ENCODE results near the gene ASIC4. TPM values are rescaled to one million over a fixed set of nuclear protein-coding genes. Genes with fewer than 3 reads are reported as not detected.

The ASIC4 gene
- total RNA-seq, 1 experiment from 2014 or later: 0.79 TPM

- Mint-ChIP-seq H3K27me3 (ENCODE audit: low read depth) (peaks cover 68% of the 10 kb centered on the region), H3K36me3 (no peaks in the 10 kb centered on the region), H3K27ac (no peak overlapping the region), H3K9me3 (no peaks in the 10 kb centered on the region), H3K4me1 (peaks cover 51% of the 10 kb centered on the region), H3K4me3 (no peak overlapping the region)
- POLR2A ChIA-PET: interaction anchor here (1.0 to 2.9 kb wide), 2 partner anchors 14 to 21 kb away, joined by 5 to 8 read pairs; partner anchors contain the start of gene GMPPA
- DNase-seq (ENCODE audit: low spot score) (no peak), ATAC-seq (no peak)
- CTCF ChIA-PET: interaction anchor here (0.6 to 41.3 kb wide), 8 partner anchors 8 to 126 kb away, joined by 3 to 2316 read pairs (median 6); partner anchors contain the start of gene GMPPA
- TF ChIP-seq ZNF416 (CRISPR knock-in tag; IDR thresholded peaks at IDR 0.05) (no peak), ZSCAN18 (CRISPR knock-in tag; IDR thresholded peaks at IDR 0.05) (no peak), KAT7 (CRISPR knock-in tag; IDR thresholded peaks at IDR 0.05; ENCODE audit: borderline replicate concordance) (no peak)
Observed at GRCh38 chr2:219512524-219513216, 1.6 kb upstream of the ASIC4 start.

DNA sequence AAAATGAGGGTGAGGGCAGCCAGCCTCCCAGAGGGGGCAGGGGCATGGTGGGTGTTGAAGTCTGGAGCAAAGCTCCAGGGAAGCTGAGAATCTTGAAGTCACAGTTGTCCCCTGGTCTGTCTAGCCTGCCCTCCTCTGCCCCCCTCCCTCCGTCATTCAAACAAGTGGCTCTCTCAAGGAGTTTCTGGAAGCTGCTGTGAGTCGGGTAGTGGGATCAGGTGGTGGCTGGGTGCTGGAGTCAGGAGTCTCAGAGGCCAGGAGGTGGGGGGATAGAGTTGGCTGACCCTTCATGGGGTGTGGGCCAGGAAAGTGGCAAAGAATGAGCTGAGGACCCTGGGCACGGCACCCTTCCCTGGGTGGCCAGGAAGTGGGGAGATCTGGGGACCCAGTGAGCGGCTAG, 495 bp upstream of the ASIC4 start:
- Mint-ChIP-seq H3K36me3 (no peaks in the 10 kb centered on the region), H3K9me3 (no peaks in the 10 kb centered on the region), H3K4me1 (peaks cover 52% of the 10 kb centered on the region), H3K4me3 (peak overlapping the region; percentile 59), H3K27me3 (ENCODE audit: low read depth) (peaks cover 73% of the 10 kb centered on the region), H3K27ac (no peak overlapping the region)
- DNase-seq (ENCODE audit: low spot score) (no peak), ATAC-seq (no peak)
- TF ChIP-seq, protein P1, sequence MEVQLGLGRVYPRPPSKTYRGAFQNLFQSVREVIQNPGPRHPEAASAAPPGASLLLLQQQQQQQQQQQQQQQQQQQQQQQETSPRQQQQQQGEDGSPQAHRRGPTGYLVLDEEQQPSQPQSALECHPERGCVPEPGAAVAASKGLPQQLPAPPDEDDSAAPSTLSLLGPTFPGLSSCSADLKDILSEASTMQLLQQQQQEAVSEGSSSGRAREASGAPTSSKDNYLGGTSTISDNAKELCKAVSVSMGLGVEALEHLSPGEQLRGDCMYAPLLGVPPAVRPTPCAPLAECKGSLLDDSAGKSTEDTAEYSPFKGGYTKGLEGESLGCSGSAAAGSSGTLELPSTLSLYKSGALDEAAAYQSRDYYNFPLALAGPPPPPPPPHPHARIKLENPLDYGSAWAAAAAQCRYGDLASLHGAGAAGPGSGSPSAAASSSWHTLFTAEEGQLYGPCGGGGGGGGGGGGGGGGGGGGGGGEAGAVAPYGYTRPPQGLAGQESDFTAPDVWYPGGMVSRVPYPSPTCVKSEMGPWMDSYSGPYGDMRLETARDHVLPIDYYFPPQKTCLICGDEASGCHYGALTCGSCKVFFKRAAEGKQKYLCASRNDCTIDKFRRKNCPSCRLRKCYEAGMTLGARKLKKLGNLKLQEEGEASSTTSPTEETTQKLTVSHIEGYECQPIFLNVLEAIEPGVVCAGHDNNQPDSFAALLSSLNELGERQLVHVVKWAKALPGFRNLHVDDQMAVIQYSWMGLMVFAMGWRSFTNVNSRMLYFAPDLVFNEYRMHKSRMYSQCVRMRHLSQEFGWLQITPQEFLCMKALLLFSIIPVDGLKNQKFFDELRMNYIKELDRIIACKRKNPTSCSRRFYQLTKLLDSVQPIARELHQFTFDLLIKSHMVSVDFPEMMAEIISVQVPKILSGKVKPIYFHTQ (CRISPR knock-in tag; IDR thresholded peaks at IDR 0.05): no peak
- no peak for TF ChIP-seq FOXP4 (CRISPR knock-in tag; IDR thresholded peaks at IDR 0.05)
- TF ChIP-seq ZNF396 (CRISPR knock-in tag; IDR thresholded peaks at IDR 0.05; ENCODE audit: borderline replicate concordance): no peak
- TF ChIP-seq, protein P2, sequence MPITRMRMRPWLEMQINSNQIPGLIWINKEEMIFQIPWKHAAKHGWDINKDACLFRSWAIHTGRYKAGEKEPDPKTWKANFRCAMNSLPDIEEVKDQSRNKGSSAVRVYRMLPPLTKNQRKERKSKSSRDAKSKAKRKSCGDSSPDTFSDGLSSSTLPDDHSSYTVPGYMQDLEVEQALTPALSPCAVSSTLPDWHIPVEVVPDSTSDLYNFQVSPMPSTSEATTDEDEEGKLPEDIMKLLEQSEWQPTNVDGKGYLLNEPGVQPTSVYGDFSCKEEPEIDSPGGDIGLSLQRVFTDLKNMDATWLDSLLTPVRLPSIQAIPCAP (CRISPR knock-in tag; IDR thresholded peaks at IDR 0.05): no peak
- TF ChIP-seq HMGXB4 (CRISPR knock-in tag; IDR thresholded peaks at IDR 0.05): no peak
- TF ChIP-seq, protein P3, sequence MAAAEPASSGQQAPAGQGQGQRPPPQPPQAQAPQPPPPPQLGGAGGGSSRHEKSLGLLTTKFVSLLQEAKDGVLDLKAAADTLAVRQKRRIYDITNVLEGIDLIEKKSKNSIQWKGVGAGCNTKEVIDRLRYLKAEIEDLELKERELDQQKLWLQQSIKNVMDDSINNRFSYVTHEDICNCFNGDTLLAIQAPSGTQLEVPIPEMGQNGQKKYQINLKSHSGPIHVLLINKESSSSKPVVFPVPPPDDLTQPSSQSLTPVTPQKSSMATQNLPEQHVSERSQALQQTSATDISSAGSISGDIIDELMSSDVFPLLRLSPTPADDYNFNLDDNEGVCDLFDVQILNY (CRISPR knock-in tag; IDR thresholded peaks at IDR 0.05): no peak
- no peak for TF ChIP-seq FOXJ3 (CRISPR knock-in tag; IDR thresholded peaks at IDR 0.05; ENCODE audit: borderline replicate concordance)
- TF ChIP-seq, protein P4, sequence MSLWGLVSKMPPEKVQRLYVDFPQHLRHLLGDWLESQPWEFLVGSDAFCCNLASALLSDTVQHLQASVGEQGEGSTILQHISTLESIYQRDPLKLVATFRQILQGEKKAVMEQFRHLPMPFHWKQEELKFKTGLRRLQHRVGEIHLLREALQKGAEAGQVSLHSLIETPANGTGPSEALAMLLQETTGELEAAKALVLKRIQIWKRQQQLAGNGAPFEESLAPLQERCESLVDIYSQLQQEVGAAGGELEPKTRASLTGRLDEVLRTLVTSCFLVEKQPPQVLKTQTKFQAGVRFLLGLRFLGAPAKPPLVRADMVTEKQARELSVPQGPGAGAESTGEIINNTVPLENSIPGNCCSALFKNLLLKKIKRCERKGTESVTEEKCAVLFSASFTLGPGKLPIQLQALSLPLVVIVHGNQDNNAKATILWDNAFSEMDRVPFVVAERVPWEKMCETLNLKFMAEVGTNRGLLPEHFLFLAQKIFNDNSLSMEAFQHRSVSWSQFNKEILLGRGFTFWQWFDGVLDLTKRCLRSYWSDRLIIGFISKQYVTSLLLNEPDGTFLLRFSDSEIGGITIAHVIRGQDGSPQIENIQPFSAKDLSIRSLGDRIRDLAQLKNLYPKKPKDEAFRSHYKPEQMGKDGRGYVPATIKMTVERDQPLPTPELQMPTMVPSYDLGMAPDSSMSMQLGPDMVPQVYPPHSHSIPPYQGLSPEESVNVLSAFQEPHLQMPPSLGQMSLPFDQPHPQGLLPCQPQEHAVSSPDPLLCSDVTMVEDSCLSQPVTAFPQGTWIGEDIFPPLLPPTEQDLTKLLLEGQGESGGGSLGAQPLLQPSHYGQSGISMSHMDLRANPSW (CRISPR knock-in tag; conservative IDR thresholded peaks at IDR 0.05; ENCODE audit: low read depth): no peak
- TF ChIP-seq ZNF219 (CRISPR knock-in tag; IDR thresholded peaks at IDR 0.05; ENCODE audit: borderline replicate concordance): no peak
- TF ChIP-seq CREM (CRISPR knock-in tag; IDR thresholded peaks at IDR 0.05): no peak
- TF ChIP-seq NR2C2 (CRISPR knock-in tag; IDR thresholded peaks at IDR 0.05): no peak
- ChIA-PET CTCF (interaction anchor here (0.9 to 41.3 kb wide), 7 partner anchors 9 to 111 kb away, joined by 3 to 2316 read pairs (median 3); partner anchors contain the start of gene GMPPA), POLR2A (interaction anchor here (0.7 to 2.9 kb wide), 3 partner anchors 15 to 126 kb away, joined by 3 to 8 read pairs (median 3); partner anchors contain the start of genes DNPEP and GMPPA)

Measured in WTC11 (cell line).